DND-41 (cell line): Measurements from ENCODE around the gene ADM5.
A peak's percentile ranks its signal among the peaks of the same experiment; 100 is the strongest.

Experiments
- ATAC-seq: fragments of 200-7000 bp; cut with Tn5 transposase; 3 replicates; pipeline ENCODE4 v1.9.1; 2021; ENCODE audit warnings: low read depth; ENCODE audit not compliant: insufficient read depth
- DNase-seq: peaks from one replicate; pipeline ENCODE4 v3.0.0-alpha.2; 2020
- H2AFZ ChIP-seq: 2 replicates; pipeline ENCODE4 v1.6.0; 2012; ENCODE audit warnings: low read depth, low read length
- H3K27ac ChIP-seq: 2 replicates; pipeline ENCODE4 v1.5.1; 2012; ENCODE audit warnings: low read length, inconsistent platforms
- H3K27me3 ChIP-seq: fragments of 200-600 bp; sonication (generic); 2 replicates; pipeline ENCODE4 v1.6.0; 2012; ENCODE audit warnings: low read length, mild to moderate bottlenecking, inconsistent platforms; ENCODE audit not compliant: insufficient read depth, poor library complexity
- H3K36me3 ChIP-seq: 2 replicates; pipeline ENCODE4 v1.5.1; 2012; ENCODE audit warnings: low read length, inconsistent platforms; ENCODE audit not compliant: insufficient read depth
- H3K4me1 ChIP-seq: 2 replicates; pipeline ENCODE4 v1.5.1; 2012; ENCODE audit warnings: mild to moderate bottlenecking, low read length; ENCODE audit not compliant: insufficient read depth
- H3K4me2 ChIP-seq: 2 replicates; pipeline ENCODE4 v1.6.0; 2012; ENCODE audit warnings: mild to moderate bottlenecking, moderate library complexity, low read length, inconsistent platforms; ENCODE audit not compliant: insufficient read depth
- H3K4me3 ChIP-seq, 2 experiments: fragments of 200-600 bp in 1 of 2; shearing (Covaris generic) in 1 of 2; 2 replicates each; pipeline ENCODE4 v1.5.1; 2012 to 2016; ENCODE audit warnings: inconsistent platforms in 2 of 2, low read length in 2 of 2, mild to moderate bottlenecking in 2 of 2, low read depth in 1 of 2, moderate library complexity in 1 of 2
- H3K79me2 ChIP-seq: 2 replicates; pipeline ENCODE4 v1.6.0; 2012; ENCODE audit warnings: low read length, inconsistent platforms; ENCODE audit not compliant: insufficient read depth
- H3K9ac ChIP-seq: 2 replicates; pipeline ENCODE4 v1.6.0; 2012; ENCODE audit warnings: low read depth, mild to moderate bottlenecking, inconsistent platforms, low read length, moderate library complexity
- H3K9me3 ChIP-seq: 2 replicates; pipeline ENCODE4 v1.5.1; 2012; ENCODE audit warnings: low read length, moderate library complexity, mild to moderate bottlenecking, inconsistent platforms; ENCODE audit not compliant: insufficient read depth, severe bottlenecking
- H4K20me1 ChIP-seq: 2 replicates; pipeline ENCODE4 v1.6.0; 2012; ENCODE audit warnings: low read length; ENCODE audit not compliant: insufficient read depth
- EZH2 ChIP-seq: IDR thresholded peaks from 3 replicates; pipeline ENCODE4 v1.6.1; 2012; ENCODE audit warnings: borderline replicate concordance, low read depth, mild to moderate bottlenecking, moderate library complexity, low read length, inconsistent platforms; ENCODE audit not compliant: severe bottlenecking
- TF ChIP-seq, protein P1 (sequence below): IDR thresholded peaks from 2 replicates; pipeline ENCODE4 v1.5.1; 2012; ENCODE audit warnings: borderline replicate concordance, low read length, moderate library complexity, mild to moderate bottlenecking; ENCODE audit not compliant: poor library complexity, severe bottlenecking; ENCODE audit errors: extremely low read depth

Gene ADM5

GRCh38 chr19:49642492-49643035 lies 46.8 kb upstream of the ADM5 start:
- Histone ChIP-seq H3K27me3 (no peaks in the 10 kb centered on the region), H3K9ac (peak overlapping the region; percentile 99), H3K27ac (peak overlapping the region; percentile 94), H3K4me3 (peak overlapping the region; percentile 91 to 100), H3K79me2 (peaks cover 64% of the 10 kb centered on the region), H3K4me2 (peak overlapping the region; percentile 99), H2AFZ (peak overlapping the region; percentile 74), H4K20me1 (peaks cover 34% of the 10 kb centered on the region), H3K9me3 (no peaks in the 10 kb centered on the region), H3K36me3 (peaks cover 36% of the 10 kb centered on the region), H3K4me1 (peaks cover 46% of the 10 kb centered on the region)
- no peak for TF ChIP-seq EZH2
- TF ChIP-seq, protein P1, sequence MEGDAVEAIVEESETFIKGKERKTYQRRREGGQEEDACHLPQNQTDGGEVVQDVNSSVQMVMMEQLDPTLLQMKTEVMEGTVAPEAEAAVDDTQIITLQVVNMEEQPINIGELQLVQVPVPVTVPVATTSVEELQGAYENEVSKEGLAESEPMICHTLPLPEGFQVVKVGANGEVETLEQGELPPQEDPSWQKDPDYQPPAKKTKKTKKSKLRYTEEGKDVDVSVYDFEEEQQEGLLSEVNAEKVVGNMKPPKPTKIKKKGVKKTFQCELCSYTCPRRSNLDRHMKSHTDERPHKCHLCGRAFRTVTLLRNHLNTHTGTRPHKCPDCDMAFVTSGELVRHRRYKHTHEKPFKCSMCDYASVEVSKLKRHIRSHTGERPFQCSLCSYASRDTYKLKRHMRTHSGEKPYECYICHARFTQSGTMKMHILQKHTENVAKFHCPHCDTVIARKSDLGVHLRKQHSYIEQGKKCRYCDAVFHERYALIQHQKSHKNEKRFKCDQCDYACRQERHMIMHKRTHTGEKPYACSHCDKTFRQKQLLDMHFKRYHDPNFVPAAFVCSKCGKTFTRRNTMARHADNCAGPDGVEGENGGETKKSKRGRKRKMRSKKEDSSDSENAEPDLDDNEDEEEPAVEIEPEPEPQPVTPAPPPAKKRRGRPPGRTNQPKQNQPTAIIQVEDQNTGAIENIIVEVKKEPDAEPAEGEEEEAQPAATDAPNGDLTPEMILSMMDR: no peak
- ATAC-seq (no peak), DNase-seq (no peak)

DNA sequence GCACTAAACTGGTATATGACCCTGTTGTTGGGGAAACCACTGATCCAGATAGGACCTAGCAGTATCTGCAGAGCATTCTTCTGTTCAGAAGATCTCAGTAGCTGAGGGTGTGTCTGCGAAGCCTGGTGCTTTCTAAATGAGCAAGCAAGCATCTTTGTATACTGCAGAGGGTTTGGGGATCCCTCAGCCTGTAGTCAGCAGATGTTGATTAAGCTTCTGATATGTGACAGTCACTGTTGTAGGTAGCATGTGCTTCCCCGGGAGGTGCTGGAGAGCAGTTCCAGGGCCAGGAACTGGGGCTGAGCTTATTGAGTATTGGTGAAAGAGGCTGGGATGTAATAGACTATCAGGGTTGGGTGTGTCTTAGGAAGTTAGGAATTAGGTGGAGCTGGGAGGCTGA lies 45.9 kb upstream of the ADM5 start:
- TF ChIP-seq EZH2: no peak
- TF ChIP-seq, protein P1: no peak
- peak overlapping the region in 1 of 2 experiments; percentile 91; a peak in 2 of 4 replicates for H3K4me3 ChIP-seq
- no peak overlapping the region for H2AFZ ChIP-seq
- H3K9me3 ChIP-seq: no peaks in the 10 kb centered on the region
- ATAC-seq (no peak), DNase-seq (no peak)
- H3K27ac ChIP-seq: no peak overlapping the region; the same call in 1 of the 2 replicates
- peak overlapping the region; percentile 99; the same call in 1 of the 2 replicates for H3K9ac ChIP-seq
- peaks cover 46% of the 10 kb centered on the region for H3K4me1 ChIP-seq
- H3K79me2 ChIP-seq: peaks cover 68% of the 10 kb centered on the region
- H4K20me1 ChIP-seq: peaks cover 34% of the 10 kb centered on the region
- H3K27me3 ChIP-seq: no peaks in the 10 kb centered on the region
- peak overlapping the region; percentile 99 for H3K4me2 ChIP-seq
- peaks cover 42% of the 10 kb centered on the region for H3K36me3 ChIP-seq

DNA sequence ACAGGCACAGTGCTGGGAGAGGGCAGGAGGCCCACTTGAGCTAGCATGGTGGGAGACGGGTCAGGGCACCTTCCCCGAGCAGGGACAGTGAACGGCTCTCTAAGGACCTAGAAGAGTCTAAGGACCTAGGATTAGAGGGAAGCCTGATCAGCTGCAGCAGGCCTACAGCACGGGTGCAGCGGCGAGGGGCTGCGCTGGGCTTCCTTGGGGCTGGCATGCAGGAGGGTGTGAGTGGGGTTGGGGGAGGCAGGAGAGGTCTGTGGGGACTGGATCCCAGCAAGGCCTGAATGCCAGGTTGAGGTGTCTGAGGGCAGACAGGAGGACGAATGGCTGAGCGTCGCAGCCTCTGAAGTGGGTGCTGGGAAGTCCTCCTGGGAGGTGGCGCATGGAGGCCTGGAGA lies 43.8 kb upstream of the ADM5 start:
- no peak for ATAC-seq
- H3K4me3 ChIP-seq: no peak overlapping the region
- no peaks in the 10 kb centered on the region for H3K27me3 ChIP-seq
- H3K79me2 ChIP-seq: peaks cover 85% of the 10 kb centered on the region
- no peaks in the 10 kb centered on the region for H3K9me3 ChIP-seq
- H3K27ac ChIP-seq: no peak overlapping the region
- H3K36me3 ChIP-seq: peaks cover 59% of the 10 kb centered on the region
- 0 out of 2 replicates have a peak overlapping the region, but pooled peaks have one; percentile 24 for H3K9ac ChIP-seq
- H3K4me1 ChIP-seq: peaks cover 40% of the 10 kb centered on the region
- peaks cover 50% of the 10 kb centered on the region for H4K20me1 ChIP-seq
- peak overlapping the region; percentile 16; the same call in 1 of the 2 replicates for H3K4me2 ChIP-seq
- no peak overlapping the region for H2AFZ ChIP-seq
- no peak for TF ChIP-seq EZH2
- TF ChIP-seq, protein P1: no peak
- no peak for DNase-seq
